GM19328 (cell line): ENCODE results near the gene CLN6.
"Not testable (repeated sequence)": the region's sequence is repeated elsewhere in the genome, so short reads cannot be mapped to it uniquely, and the experiment has no call there.

ENCODE experiments used
- ATAC-seq: cut with Tn5 transposase; IDR thresholded peaks from one replicate; pipeline ENCODE4 v1.9.1; 2021; ENCODE audit warnings: mild to moderate bottlenecking, moderate library complexity; ENCODE audit not compliant: unreplicated experiment

Gene CLN6

GRCh38 chr15:68224108-68224507, 5.4 kb downstream of the CLN6 start:
- no peak for ATAC-seq

GRCh38 chr15:68223171-68223570, 6.4 kb downstream of the CLN6 start:
- no peak for ATAC-seq

- not testable (repeated sequence) for ATAC-seq
Observed at GRCh38 chr15:68222432-68222743, 7.1 kb downstream of the CLN6 start.

- ATAC-seq: not testable (repeated sequence)
Observed at GRCh38 chr15:68221530-68222431, 7.7 kb downstream of the CLN6 start.

- ATAC-seq: no peak
Observed at GRCh38 chr15:68220967-68221366, 8.6 kb downstream of the CLN6 start.

- ATAC-seq: no peak
Observed at GRCh38 chr15:68220489-68220888, 9.0 kb downstream of the CLN6 start.

- no peak for ATAC-seq
Observed at GRCh38 chr15:68218847-68219798, 10.4 kb downstream of the CLN6 start.

- ATAC-seq: no peak
Observed at GRCh38 chr15:68218331-68218730, 11.2 kb downstream of the CLN6 start.

GRCh38 chr15:68217341-68217740, 12.2 kb downstream of the CLN6 start:
- ATAC-seq: no peak

GRCh38 chr15:68214838-68215254, 14.7 kb downstream of the CLN6 start:
- ATAC-seq: no peak

GRCh38 chr15:68213991-68214837, 15.3 kb downstream of the CLN6 start:
- ATAC-seq: no peak

GRCh38 chr15:68213491-68213845, 16.1 kb downstream of the CLN6 start:
- ATAC-seq: not testable (repeated sequence)

- ATAC-seq: no peak
Observed at GRCh38 chr15:68211656-68212320, 17.7 kb downstream of the CLN6 start.

GRCh38 chr15:68210821-68211655, 18.5 kb downstream of the CLN6 start:
- ATAC-seq: no peak

- no peak for ATAC-seq
Observed at GRCh38 chr15:68210409-68210756, 19.1 kb downstream of the CLN6 start.

GRCh38 chr15:68209735-68210408, 19.7 kb downstream of the CLN6 start:
- no peak for ATAC-seq

- no peak for ATAC-seq
Observed at GRCh38 chr15:68209272-68209671, 20.3 kb downstream of the CLN6 start.

GRCh38 chr15:68208636-68209240, 20.8 kb downstream of the CLN6 start:
- ATAC-seq: no peak

- ATAC-seq: no peak
Observed at GRCh38 chr15:68208136-68208535, 21.4 kb downstream of the CLN6 start.
